PC-9 (cell line): ENCODE data around the gene LSM11. TPM values are rescaled to one million over a fixed set of nuclear protein-coding genes. Genes with fewer than 3 reads are reported as not detected.

Experiments
- BruUV-seq: library from RNA; stranded (reverse); fragments of 400-500 nt; replicated peaks from 2 replicates; lab custom pipeline; 2021; lab: Mats Ljungman, UMichigan
- CTCF ChIA-PET: fragments of 300-600 bp; sonication (Branson Sonifier 250); formaldehyde crosslinking; loops from one replicate; lab custom pipeline; 2022; ENCODE audit warnings: antibody characterized with exemption; lab: Charles Lee
- POLR2A ChIA-PET: fragments of 300-600 bp; sonication (Branson Sonifier 250); formaldehyde crosslinking; loops from one replicate; lab custom pipeline; 2022; ENCODE audit warnings: antibody characterized with exemption; ENCODE audit not compliant: unreplicated experiment; lab: Charles Lee
- DNase-seq, 2 experiments: peaks; one replicate each; pipeline versions ENCODE4 v3.0.0 to v3.0.0-alpha.2; 2015 to 2022; ENCODE audit warnings: mixed read lengths in 1 of 2
- H2AFZ ChIP-seq: fragments of 200-600 bp; sonication (generic); 2 replicates; pipeline ENCODE4 v1.8.1; 2017; ENCODE audit warnings: antibody characterized with exemption
- H3F3A ChIP-seq: fragments of 200-600 bp; sonication (generic); 2 replicates; pipeline ENCODE4 v1.8.1; 2017; ENCODE audit warnings: antibody characterized with exemption, mild to moderate bottlenecking, low read depth; ENCODE audit not compliant: insufficient read depth
- H3K27ac ChIP-seq: fragments of 200-600 bp; sonication (generic); 2 replicates; pipeline ENCODE4 v1.6.1; 2016; ENCODE audit warnings: mixed run types
- H3K27me3 ChIP-seq: fragments of 200-600 bp; sonication (generic); 2 replicates; pipeline ENCODE4 v1.6.1; 2016; ENCODE audit warnings: low read depth, mixed run types; ENCODE audit not compliant: insufficient read depth
- H3K36me3 ChIP-seq: fragments of 200-600 bp; sonication (generic); 2 replicates; pipeline ENCODE4 v1.6.1; 2016; ENCODE audit warnings: low read depth, mixed run types
- H3K4me1 ChIP-seq: fragments of 200-600 bp; sonication (generic); replicated peaks from 2 replicates; pipeline ENCODE4 v1.6.1; 2016; ENCODE audit warnings: mixed run types; ENCODE audit not compliant: insufficient read depth
- H3K4me2 ChIP-seq: fragments of 200-600 bp; sonication (generic); 2 replicates; pipeline ENCODE4 v1.6.1; 2017; ENCODE audit warnings: mixed run types
- H3K4me3 ChIP-seq: fragments of 200-600 bp; sonication (generic); 2 replicates; pipeline ENCODE4 v1.6.1; 2016; ENCODE audit warnings: mixed run types
- H3K79me2 ChIP-seq: fragments of 200-600 bp; sonication (generic); 2 replicates; pipeline ENCODE4 v1.6.1; 2017; ENCODE audit warnings: low read depth, mixed run types
- H3K9me2 ChIP-seq: fragments of 200-600 bp; sonication (generic); 2 replicates; pipeline ENCODE4 v1.8.1; 2017; ENCODE audit warnings: mild to moderate bottlenecking; ENCODE audit not compliant: insufficient read depth
- H3K9me3 ChIP-seq: fragments of 200-600 bp; sonication (generic); 2 replicates; pipeline ENCODE4 v1.8.1; 2016; ENCODE audit warnings: low read depth; ENCODE audit not compliant: insufficient read depth
- H4K20me1 ChIP-seq: fragments of 200-600 bp; sonication (generic); 2 replicates; pipeline ENCODE4 v1.8.1; 2017; ENCODE audit not compliant: insufficient read depth
- EZH2 ChIP-seq: fragments of 200-600 bp; sonication (generic); IDR thresholded peaks from 2 replicates; pipeline ENCODE4 v1.8.0; 2017; ENCODE audit warnings: antibody characterized with exemption, low read depth
- intact Hi-C: fragments of 100-400 bp; cut with micrococcal nuclease; formaldehyde crosslinking; loops from one replicate; pipeline ENCODE4 v1.10.0; 2022; ENCODE audit not compliant: unreplicated experiment
- total RNA-seq: library from RNA; stranded (reverse); gene quantifications from 2 replicates; pipeline ENCODE4 v1.2.3, GENCODE V29; 2021
- TF ChIP-seq, protein P1 (sequence below): fragments of 200-600 bp; sonication (generic); conservative IDR thresholded peaks from 2 replicates; pipeline ENCODE4 v1.6.1; 2017; ENCODE audit warnings: mixed run types, antibody characterized with exemption, mild to moderate bottlenecking, moderate library complexity

LSM11 gene
- total RNA-seq, 1 experiment from 2014 or later = 1.9 TPM

DNA sequence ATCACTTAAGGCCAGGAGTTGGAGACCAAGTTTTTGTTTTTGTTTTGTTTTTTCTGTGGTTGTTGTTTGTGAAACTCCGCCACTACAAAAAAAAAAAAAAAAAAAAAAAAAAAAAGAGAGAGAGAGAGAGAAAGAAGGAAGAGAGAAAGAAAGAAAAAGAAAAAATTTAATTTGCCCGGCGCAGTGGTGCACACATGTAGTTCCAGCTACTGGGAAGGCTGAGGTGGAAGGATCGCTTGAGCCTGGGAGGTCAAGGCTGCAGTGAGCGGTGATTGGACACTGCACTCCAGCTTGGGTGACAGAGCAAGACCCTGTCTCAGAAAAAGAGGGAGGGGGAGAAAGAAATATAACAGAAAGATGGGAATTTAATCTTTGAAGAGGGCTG is 11.4 kb upstream of the LSM11 start:
- Histone ChIP-seq H3K27me3 (no peaks in the 10 kb centered on the region), H3K36me3 (peaks cover 7% of the 10 kb centered on the region; the same call in 1 of the 2 replicates), H4K20me1 (no peaks in the 10 kb centered on the region), H3K79me2 (peaks cover 17% of the 10 kb centered on the region), H3K4me2 (peak overlapping the region; percentile 93), H2AFZ (peak overlapping the region; percentile 75; the same call in 1 of the 2 replicates), H3K9me3 (no peaks in the 10 kb centered on the region), H3K4me1 (0 out of 2 replicates have a peak, but pooled peaks cover 4% of the 10 kb centered on the region), H3F3A (no peaks in the 10 kb centered on the region; the same call in 1 of the 2 replicates), H3K4me3 (peak overlapping the region; percentile 69), H3K27ac (no peak overlapping the region), H3K9me2 (no peaks in the 10 kb centered on the region)
- TF ChIP-seq, protein P1, sequence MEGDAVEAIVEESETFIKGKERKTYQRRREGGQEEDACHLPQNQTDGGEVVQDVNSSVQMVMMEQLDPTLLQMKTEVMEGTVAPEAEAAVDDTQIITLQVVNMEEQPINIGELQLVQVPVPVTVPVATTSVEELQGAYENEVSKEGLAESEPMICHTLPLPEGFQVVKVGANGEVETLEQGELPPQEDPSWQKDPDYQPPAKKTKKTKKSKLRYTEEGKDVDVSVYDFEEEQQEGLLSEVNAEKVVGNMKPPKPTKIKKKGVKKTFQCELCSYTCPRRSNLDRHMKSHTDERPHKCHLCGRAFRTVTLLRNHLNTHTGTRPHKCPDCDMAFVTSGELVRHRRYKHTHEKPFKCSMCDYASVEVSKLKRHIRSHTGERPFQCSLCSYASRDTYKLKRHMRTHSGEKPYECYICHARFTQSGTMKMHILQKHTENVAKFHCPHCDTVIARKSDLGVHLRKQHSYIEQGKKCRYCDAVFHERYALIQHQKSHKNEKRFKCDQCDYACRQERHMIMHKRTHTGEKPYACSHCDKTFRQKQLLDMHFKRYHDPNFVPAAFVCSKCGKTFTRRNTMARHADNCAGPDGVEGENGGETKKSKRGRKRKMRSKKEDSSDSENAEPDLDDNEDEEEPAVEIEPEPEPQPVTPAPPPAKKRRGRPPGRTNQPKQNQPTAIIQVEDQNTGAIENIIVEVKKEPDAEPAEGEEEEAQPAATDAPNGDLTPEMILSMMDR = no peak
- TF ChIP-seq EZH2 = no peak
- no TSS peak for BruUV-seq
- CTCF ChIA-PET = interaction anchor here (0.6 to 2.7 kb wide), 2 partner anchors 11 to 145 kb away, joined by 3 to 14 read pairs; partner anchors contain the start of gene LSM11
- POLR2A ChIA-PET = interaction anchor here (0.5 to 0.6 kb wide), 3 partner anchors 19 to 300 kb away, joined by 3 read pairs; no protein-coding TSS in a partner anchor
- intact Hi-C loops = no loop called here
- no peak for DNase-seq

DNA sequence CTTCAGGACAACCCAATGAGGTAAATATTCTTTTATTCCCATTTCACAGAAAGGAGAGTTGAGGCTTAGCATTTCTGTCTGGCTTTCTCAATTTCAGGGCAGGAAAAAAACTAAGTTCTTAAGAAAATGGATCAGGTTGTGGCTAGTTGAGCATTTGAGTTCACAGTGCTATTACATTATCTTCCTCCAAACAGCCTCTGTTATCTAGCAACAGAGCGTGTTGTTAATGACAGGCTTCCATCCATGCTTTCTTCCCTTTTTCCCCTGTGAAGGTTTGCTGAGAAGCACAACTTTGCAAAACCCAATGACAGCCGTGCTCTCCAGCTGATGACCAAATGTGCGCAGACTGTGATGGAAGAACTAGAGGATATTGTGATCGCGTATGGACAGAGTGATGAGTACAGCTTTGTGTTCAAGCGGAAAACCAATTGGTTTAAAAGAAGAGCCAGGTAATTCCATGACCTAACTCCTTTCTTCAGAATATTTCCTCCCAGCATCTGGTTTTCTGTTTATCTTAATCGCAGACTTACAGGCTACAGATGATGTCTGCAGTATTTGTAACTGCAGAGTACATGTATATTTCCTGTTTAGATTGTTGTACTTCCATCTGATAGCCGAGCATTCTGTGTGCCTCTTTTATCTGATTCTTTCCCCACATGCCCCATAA is 10.8 kb upstream of the LSM11 start:
- POLR2A ChIA-PET = interaction anchor here (0.6 kb wide), 1 partner anchor 301 kb away, joined by 3 read pairs; no protein-coding TSS in a partner anchor
- CTCF ChIA-PET = interaction anchor here (0.6 to 2.7 kb wide), 2 partner anchors 11 to 146 kb away, joined by 3 to 14 read pairs; partner anchors contain the start of gene LSM11
- DNase-seq = no peak

DNA sequence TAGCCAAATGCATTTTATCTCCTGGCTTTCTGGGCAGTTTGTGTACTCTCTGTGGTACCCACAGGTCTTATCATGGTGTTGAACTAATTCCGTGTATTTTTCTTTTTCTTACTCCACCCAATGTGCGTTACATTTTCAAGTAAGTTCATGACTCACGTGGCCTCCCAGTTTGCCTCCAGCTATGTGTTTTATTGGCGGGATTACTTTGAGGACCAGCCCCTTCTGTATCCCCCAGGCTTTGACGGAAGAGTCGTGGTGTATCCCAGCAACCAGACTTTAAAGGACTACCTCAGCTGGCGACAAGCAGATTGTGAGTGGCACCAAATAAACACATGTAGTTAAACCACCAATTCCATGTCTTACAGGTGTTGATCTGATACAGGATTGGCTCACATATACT is 9.1 kb upstream of the LSM11 start:
- no peaks in the 10 kb centered on the region for H3K9me3 ChIP-seq
- no peak overlapping the region for H3K27ac ChIP-seq
- peaks cover 16% of the 10 kb centered on the region for H3K79me2 ChIP-seq
- H3K27me3 ChIP-seq = no peaks in the 10 kb centered on the region
- H4K20me1 ChIP-seq = no peaks in the 10 kb centered on the region
- ChIA-PET CTCF (interaction anchor here (0.7 kb wide), 1 partner anchor 470 kb away, joined by 15 read pairs; no protein-coding TSS in a partner anchor), POLR2A (no interaction called here)
- H3K4me2 ChIP-seq = no peak overlapping the region
- H3K4me3 ChIP-seq = no peak overlapping the region
- no peaks in the 10 kb centered on the region for H3F3A ChIP-seq
- H3K4me1 ChIP-seq = 0 out of 2 replicates have a peak, but pooled peaks cover 4% of the 10 kb centered on the region
- no TSS peak for BruUV-seq
- H3K9me2 ChIP-seq = no peaks in the 10 kb centered on the region
- no peak for TF ChIP-seq EZH2
- TF ChIP-seq, protein P1 = no peak
- no peak for DNase-seq
- H3K36me3 ChIP-seq = peaks cover 7% of the 10 kb centered on the region; the same call in 1 of the 2 replicates
- H2AFZ ChIP-seq = no peak overlapping the region
- intact Hi-C loops = no loop called here

More for the DNA sequence above, 10.8 kb upstream of the LSM11 start:
- no peak for TF ChIP-seq EZH2
- TF ChIP-seq, protein P1 = no peak
- no peak overlapping the region for H3K4me2 ChIP-seq
- no peak overlapping the region for H3K4me3 ChIP-seq
- H3K27ac ChIP-seq = no peak overlapping the region
- H2AFZ ChIP-seq = no peak overlapping the region
- H3K9me3 ChIP-seq = no peaks in the 10 kb centered on the region
- H3K9me2 ChIP-seq = no peaks in the 10 kb centered on the region
- no TSS peak for BruUV-seq
- peaks cover 7% of the 10 kb centered on the region; the same call in 1 of the 2 replicates for H3K36me3 ChIP-seq
- no peaks in the 10 kb centered on the region; the same call in 1 of the 2 replicates for H3F3A ChIP-seq
- no peaks in the 10 kb centered on the region for H3K27me3 ChIP-seq
- intact Hi-C loops = no loop called here
- H4K20me1 ChIP-seq = no peaks in the 10 kb centered on the region
- H3K4me1 ChIP-seq = 0 out of 2 replicates have a peak, but pooled peaks cover 4% of the 10 kb centered on the region
- peaks cover 17% of the 10 kb centered on the region for H3K79me2 ChIP-seq
